RCC 7860 (cell line): ENCODE measurements around the gene POMT1.
A peak's percentile ranks its signal among the peaks of the same experiment; 100 is the strongest.
"Not testable (repeated sequence)": the region's sequence is repeated elsewhere in the genome, so short reads cannot be mapped to it uniquely, and the experiment has no call there.

Experiments
- DNase-seq: peaks from one replicate; pipeline ENCODE4 v3.0.0-alpha.2; 2015; ENCODE audit warnings: low spot score
- FAIRE-seq: peaks from 2 replicates; lab custom pipeline; 2012; peaks lifted over from hg19 to GRCh38; lab: Jason Lieb, UNC

The POMT1 gene

GRCh38 chr9:131502781-131503625 is at the start of gene POMT1:
Gene POMT1 (plus strand): TSS chr9:131502918. CDS start chr9:131504219, 1,301 bp downstream.
- DNase-seq = peak; percentile 66

GRCh38 chr9:131454028-131454427 is 48.7 kb upstream of the POMT1 start:
- FAIRE-seq = no peak
- no peak for DNase-seq

More at GRCh38 chr9:131502781-131503625, at the start of gene POMT1:
- no peak for FAIRE-seq

- DNase-seq, FAIRE-seq: not testable (repeated sequence)
Observed at GRCh38 chr9:131455655-131456054, 47.1 kb upstream of the POMT1 start.

GRCh38 chr9:131457746-131458145 is 45.0 kb upstream of the POMT1 start:
- no peak for FAIRE-seq
- no peak for DNase-seq

- FAIRE-seq (no peak), DNase-seq (no peak)
Observed at GRCh38 chr9:131459056-131459455, 43.7 kb upstream of the POMT1 start.

- FAIRE-seq (no peak), DNase-seq (no peak)
Observed at GRCh38 chr9:131461166-131461565, 41.6 kb upstream of the POMT1 start.

GRCh38 chr9:131464354-131465000 is 38.2 kb upstream of the POMT1 start:
- FAIRE-seq (no peak), DNase-seq (no peak)

GRCh38 chr9:131465401-131465800 is 37.3 kb upstream of the POMT1 start:
- FAIRE-seq = no peak
- no peak for DNase-seq

- no peak for FAIRE-seq
- no peak for DNase-seq
Observed at GRCh38 chr9:131467214-131467935, 35.3 kb upstream of the POMT1 start.

- DNase-seq (no peak), FAIRE-seq (no peak)
Observed at GRCh38 chr9:131468031-131468430, 34.7 kb upstream of the POMT1 start.

GRCh38 chr9:131469356-131469755 is 33.4 kb upstream of the POMT1 start:
- FAIRE-seq (no peak), DNase-seq (no peak)

- DNase-seq (no peak), FAIRE-seq (no peak)
Observed at GRCh38 chr9:131469951-131470350, 32.8 kb upstream of the POMT1 start.

- DNase-seq = no peak
- FAIRE-seq = no peak
Observed at GRCh38 chr9:131470581-131470991, 32.1 kb upstream of the POMT1 start.

- DNase-seq, FAIRE-seq: not testable (repeated sequence)
Observed at GRCh38 chr9:131472085-131472484, 30.6 kb upstream of the POMT1 start.

GRCh38 chr9:131473198-131473885 is 29.4 kb upstream of the POMT1 start:
- no peak for DNase-seq
- FAIRE-seq = no peak

GRCh38 chr9:131473891-131474290 is 28.8 kb upstream of the POMT1 start:
- DNase-seq (no peak), FAIRE-seq (no peak)

GRCh38 chr9:131474711-131475110 is 28.0 kb upstream of the POMT1 start:
- DNase-seq = no peak
- no peak for FAIRE-seq

- FAIRE-seq (no peak), DNase-seq (no peak)
Observed at GRCh38 chr9:131475111-131475955, 27.4 kb upstream of the POMT1 start.

- DNase-seq (no peak), FAIRE-seq (no peak)
Observed at GRCh38 chr9:131475956-131476776, 26.6 kb upstream of the POMT1 start.
